ENCODE measurements around the gene DDX46.
"Not testable (repeated sequence)": the region's sequence is repeated elsewhere in the genome, so short reads cannot be mapped to it uniquely, and the experiment has no call there.

The DDX46 gene, protein sequence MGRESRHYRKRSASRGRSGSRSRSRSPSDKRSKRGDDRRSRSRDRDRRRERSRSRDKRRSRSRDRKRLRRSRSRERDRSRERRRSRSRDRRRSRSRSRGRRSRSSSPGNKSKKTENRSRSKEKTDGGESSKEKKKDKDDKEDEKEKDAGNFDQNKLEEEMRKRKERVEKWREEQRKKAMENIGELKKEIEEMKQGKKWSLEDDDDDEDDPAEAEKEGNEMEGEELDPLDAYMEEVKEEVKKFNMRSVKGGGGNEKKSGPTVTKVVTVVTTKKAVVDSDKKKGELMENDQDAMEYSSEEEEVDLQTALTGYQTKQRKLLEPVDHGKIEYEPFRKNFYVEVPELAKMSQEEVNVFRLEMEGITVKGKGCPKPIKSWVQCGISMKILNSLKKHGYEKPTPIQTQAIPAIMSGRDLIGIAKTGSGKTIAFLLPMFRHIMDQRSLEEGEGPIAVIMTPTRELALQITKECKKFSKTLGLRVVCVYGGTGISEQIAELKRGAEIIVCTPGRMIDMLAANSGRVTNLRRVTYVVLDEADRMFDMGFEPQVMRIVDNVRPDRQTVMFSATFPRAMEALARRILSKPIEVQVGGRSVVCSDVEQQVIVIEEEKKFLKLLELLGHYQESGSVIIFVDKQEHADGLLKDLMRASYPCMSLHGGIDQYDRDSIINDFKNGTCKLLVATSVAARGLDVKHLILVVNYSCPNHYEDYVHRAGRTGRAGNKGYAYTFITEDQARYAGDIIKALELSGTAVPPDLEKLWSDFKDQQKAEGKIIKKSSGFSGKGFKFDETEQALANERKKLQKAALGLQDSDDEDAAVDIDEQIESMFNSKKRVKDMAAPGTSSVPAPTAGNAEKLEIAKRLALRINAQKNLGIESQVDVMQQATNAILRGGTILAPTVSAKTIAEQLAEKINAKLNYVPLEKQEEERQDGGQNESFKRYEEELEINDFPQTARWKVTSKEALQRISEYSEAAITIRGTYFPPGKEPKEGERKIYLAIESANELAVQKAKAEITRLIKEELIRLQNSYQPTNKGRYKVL

DNA sequence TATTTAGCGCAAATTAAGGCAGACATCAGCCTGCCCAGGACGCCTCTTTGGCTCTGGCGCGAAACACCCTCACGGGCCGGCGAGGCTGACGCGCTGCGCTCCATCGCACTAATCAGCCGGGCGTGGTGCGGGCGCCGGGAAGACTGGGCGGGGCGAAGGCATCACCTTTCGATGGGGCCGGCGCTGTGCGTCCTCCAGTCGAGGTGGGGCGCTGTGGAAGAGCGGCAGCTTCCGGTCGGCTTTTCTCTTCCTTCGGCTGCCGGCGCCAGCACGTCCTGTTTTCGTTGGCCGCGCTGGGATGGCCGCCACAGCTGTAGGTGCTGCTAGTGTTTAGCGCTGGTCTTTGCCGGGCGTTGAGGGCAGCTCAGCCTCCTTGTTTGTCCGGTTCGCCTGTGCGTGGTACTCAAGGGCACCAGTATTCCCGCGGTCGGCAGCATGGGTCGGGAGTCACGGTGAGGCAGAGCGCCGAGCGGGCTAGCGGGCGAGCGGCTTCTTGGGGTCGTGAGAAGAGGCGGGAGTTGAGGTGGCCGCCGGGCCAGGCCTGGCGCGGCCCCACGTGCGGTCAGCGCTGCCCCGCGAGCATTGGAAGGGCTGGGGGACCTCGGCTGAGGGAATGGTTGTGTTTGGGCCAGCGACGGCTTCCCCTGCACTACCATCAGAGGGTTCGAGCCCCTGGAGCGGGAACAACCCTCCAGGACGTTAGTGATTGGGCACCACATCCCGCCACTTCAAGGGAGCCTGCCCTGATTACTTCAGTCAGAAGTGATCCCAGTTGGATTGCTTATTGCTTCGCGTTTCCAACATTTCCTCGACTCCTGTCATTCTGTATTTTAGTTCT, at the start of gene DDX46:
Gene DDX46, plus strand, starts transcription at position 276 of the 838 bp plus-strand sequence. Its CDS starts 160 bp downstream, at position 436.
- DNase-seq, result peak; percentile 65

DNA sequence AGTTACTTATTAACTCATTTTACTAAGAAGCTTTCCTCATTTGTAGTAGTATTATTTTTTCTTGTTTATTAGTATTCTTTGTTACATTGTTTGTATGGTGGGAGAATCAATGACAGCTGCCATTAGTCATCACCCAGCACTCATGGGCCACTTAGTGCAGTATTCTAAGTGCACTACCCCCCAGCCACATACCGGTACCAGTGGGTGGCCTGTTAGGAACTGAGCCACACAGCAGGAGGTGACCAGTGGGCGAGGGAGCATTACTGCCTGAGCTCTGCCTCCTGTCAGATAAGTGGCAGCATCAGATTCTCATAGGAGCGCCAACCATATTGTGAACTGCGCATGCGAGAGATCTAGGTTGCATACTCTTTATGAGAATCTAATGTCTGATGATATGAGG, 44.5 kb upstream of the DDX46 start:
- DNase-seq, result no peak

DNA sequence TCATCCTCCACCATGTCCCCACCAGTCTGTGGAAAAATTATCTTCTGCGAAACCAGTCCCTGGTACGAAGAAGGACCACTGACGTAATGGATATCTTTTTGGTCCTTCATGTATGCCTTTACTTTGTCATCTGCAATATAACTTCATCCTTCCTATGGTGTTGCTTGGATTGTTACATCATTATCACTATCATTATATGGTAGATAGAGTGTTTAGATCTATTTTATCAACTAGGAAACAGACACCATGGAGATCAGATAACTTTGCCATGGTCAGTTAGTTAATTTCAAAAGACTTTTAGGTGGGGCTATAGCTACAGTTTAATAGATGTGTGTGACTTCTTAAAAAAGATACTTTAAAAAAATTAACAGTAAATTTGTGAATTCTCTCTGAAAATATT, 44.0 kb upstream of the DDX46 start:
- DNase-seq, result no peak

DNA sequence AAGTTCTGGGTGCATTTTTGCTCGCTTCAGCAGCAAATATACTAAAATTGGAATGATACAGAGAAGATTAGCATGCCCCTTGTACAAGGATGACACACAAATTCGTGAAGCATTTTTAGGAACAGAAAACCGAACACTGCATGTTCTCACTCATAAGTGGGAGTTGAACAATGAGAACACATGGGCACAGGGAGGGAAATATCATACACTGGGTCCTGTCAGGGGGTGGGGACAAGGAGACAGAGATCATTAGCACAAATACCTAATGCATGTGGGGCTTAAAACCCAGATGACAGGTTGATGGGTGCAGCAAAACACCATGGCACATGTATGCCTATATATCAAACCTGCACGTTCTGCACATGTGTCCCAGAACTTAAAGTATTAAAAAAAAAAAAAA, 43.1 kb upstream of the DDX46 start:
- not testable (repeated sequence) for DNase-seq

DNA sequence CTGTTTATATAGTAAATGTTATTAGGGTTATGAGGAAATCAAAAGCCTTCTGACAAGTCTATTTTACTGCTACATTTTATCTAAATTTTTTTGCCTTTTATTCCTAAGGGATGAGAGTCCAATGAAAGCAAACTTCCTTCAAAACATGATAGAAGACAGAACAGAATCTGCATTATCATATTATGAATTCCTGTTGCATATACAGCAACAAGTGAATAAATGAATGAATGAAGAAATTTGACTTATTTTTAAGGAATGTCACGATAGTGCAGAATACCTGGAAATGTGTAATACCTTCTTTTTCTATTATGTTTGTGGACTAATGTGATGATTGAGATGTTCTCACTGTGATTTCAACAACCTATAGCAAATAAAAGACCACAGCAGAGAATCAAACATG, 33.7 kb upstream of the DDX46 start:
- DNase-seq, result no peak

DNA sequence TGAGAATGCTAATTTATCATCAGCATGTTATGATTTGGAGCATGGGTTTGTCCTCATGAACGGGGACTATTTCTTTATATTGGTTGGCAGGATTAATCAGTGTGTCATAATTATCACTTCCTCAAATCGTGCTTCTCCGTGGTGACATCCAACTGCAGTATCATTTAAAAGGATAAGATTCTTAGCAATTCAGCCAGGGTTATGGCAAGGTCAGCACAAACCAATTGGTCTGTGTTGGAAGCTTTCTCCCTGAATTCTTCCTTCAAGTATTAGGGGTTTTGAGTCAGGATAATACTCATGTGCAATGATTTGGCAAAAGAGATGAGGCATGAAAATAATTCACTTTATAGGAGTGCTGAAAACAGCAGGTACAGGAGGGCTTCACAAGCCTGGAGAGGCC, 25.8 kb upstream of the DDX46 start:
- no peak for DNase-seq

DNA sequence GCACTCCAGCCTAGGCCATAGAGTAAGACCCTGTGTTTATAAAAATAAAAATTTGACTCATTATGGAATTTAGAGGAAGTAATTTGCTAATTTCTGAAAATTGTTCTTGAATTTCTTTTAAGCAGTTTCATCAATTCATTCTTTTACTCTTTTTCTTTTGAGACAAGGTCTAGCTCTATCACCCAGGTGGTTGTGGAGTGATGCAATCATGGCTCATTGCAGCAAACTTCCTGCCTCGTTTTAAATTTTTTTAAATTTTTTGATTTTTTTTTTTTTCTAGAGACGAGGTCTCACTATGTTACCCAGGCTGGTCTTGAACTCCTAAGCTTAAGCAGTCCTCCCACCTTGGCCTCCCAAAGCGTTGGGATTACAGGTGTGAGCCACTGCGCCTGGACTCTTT, 23.3 kb upstream of the DDX46 start:
- no peak for DNase-seq

DNA sequence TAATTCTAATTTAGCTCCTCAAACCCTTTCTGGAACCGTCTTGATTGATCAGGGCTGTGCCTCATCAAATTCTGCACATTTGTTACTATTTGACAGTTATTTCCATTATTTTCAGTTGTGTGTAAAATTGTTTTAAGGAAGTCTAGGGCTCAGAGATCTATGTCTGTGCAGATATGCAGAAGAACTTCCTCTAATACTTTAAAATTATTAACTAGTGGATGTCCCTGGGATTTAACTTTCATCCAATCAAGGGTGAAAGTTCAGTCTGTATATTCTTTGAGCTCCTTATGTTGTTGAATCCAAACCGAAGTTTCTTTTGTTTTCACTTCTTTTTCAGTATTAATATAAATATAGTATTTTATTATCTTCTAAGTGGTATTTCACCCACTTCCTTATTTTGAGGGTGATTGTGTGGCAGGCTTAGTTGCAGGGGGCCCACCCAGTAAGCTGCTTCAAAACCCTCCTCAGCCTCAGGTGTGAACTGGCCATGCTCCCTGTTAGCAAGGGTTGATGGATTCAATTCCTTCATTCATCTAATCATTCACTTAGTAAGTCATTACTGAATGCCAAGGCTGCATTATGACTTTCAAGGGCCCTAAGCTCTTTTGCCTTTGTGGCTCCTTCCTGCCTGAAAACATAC, 22.3 kb upstream of the DDX46 start:
- DNase-seq, result no peak

DNA sequence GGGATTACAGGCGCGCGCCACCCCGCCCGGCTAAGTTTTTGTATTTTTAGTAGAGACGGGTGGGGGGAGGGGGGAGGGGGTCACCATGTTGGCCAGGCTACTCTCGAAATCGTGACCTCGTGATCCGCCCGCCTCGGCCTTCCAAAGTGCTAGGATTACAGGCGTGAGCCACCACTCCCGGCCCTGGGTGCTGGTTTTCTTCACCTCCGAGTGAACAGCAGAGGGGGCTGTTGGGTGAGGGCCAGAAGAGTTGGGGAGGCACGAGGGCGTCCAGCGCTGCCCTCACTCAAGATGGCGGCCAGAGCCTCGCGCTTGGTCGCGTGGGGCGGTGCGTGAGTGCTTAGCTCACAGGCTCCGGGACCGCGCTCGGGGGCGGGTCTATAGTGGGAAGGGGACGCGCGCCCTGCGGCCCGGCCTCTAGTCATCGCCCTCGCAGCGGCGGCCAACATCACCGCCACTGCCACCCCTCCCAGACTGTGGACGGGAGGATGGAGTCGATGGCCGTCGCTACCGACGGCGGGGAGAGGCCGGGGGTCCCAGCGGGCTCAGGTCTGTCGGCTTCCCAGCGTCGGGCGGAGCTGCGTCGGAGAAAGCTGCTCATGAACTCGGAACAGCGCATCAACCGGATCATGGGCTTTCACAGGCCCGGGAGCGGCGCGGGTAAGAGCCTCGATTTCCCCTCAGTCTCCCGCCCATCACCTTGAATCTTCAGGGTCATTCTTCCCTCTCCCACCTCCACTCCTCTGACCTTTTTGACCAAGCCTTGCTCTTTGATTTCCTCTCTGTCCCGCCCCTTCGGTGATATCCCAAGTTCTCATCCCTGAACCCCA, 20.2 kb upstream of the DDX46 start, which contains the start of gene CAMLG:
Gene CAMLG, plus strand, starts transcription at position 416 of the 830 bp plus-strand sequence. Its CDS starts 73 bp downstream, at position 489.
- DNase-seq, result peak; percentile 84

DNA sequence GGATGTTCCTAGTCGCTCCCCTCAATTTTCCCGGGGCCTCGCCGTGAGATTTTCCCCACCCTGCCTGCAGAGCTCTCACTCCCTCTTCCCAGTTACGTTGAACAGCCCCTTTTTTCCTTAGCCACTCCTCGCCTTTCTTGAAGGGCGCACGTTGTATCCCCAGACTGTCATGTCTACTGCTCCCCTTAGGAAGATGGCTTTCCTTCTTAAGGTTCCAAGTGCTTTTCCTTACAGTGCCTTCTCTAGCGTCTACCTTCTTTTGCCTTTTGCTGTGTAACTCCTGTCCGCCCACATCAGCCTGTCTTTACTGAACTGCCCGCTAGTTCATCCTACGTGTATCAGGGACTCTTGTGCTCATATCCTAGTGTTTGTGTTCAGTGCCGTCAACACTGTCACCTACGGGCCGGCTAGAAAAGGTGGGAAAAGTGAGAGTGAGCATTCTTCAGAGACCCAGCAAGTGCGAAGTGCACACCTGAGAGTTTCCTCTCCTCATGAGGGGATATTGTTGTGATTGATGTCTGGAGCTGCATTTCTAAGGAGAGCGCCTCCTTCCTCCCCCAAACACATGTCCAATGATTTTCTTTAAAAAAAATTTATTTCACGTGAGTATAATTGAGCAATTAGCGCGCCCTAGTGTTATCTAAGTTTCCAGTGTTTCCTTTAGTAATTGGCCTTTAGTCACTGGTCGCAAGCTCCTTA, 19.5 kb upstream of the DDX46 start:
- DNase-seq, result no peak

DNA sequence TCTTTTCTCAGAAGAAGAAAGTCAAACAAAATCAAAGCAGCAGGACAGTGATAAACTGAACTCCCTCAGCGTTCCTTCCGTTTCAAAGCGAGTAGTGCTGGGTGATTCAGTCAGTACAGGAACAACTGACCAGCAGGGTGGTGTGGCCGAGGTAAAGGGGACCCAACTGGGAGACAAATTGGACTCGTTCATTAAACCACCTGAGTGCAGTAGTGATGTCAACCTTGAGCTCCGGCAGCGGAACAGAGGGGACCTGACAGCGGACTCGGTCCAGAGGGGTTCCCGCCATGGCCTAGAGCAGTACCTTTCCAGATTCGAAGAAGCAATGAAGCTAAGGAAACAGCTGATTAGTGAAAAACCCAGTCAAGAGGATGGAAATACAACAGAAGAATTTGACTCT, 17.5 kb upstream of the DDX46 start:
- DNase-seq, result no peak

DNA sequence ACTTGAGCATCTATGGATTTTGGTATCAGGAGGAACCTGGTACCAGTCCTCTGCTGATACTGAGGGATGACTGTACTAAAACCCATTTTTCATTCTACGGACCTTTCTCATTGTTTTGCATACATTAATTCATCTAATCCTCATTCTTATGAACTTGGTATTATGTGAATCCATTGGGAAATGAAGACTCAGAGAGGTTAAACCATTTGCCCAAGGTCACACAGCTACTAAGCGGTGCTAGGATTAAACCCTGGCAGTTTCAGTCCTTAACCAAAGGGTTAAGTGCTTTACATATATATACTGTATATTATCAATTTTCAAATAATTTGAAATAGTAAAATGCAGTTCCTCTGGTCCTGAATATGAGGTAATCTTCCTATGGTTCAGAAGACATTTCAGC, 16.4 kb upstream of the DDX46 start:
- no peak for DNase-seq

DNA sequence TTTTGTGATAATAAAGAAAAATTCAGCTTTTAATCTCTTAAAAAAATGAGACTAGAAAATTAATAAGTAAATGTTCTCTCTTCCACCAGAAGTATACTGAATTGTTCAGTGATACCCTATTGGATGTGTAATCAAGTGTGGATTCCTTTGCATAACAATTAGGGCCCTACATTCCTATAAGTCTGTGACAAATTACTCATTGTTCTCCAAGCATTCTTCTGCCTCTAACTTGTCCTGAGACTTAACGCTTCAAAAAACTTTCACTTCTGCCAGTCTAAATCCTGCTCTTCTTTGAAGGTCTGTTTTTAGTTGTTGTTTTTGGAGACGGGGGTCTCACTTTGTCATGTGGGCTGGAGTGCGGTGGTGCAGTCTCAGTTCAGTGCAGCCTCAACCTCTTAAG, 9.2 kb upstream of the DDX46 start:
- no peak for DNase-seq

DNA sequence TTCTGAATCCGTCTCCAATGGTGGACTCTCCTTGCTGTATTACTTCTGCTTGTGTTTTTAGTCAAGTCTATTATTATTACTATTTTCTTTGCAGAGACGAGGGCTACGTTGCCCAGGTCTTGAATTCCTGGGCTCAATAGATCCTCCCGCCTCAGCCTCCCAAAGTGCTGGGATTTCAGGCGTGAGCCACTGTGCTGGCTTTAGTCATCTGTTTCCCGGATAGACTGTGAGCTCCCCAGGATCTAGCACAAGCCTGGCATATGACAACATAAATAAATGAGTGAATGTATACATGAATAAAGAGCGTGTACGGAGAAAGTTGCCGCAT, 439 bp upstream of the DDX46 start:
- no peak for DNase-seq

DNA sequence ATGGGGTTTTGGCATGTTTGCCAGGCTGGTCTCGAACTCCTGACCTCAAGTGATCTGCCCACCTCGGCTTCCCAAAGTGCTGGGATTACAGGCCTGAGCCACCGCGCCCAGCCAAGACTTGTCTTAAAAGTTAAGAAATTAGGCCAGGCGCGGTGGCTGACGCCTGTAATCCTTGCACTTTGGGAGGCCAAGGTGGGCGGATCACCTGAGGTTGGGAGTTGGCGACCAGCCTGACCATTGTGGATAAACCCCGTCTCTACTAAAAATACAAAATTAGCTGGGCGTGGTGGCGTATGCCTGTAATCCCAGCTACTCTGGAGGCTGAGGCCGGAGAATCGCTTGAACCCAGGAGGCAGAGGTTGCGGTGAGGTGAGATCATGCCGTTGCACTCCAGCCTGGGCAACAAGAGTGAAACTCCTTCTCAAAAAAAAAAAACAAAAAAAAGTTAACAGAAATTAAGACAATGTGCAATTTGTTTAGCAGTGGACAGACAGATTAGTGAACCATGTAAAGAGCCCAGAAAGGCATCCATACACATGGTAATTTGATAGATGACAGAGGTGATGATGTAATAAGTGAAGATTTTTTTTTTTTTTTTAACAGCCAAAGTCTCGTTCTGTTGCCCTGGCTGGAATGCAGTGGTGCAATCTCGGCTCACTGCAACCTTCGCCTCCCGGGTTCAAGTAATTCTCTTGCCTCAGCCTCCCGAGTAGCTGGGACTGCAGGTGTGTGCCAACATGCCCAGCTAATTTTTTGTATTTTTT, 9.1 kb downstream of the DDX46 start:
- not testable (repeated sequence) for DNase-seq

DNA sequence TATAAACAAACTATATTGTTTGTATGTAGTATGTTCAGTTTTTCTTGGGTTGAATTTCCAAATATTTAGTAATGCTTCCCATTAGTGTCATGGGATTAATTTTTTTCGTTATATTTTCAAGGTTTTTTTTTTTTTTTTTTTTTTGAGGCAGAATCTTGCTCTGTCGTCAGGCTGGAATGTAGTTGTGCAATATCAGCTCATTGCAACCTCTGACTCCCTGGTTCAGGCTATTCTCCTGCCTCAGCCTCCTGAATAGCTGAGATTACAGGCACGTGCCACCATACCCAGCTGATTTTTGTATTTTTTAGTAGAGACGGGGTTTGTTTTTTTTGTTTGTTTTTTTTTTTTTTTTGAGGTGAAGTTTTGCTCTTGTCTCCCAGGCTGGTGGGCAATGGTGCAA, 10.6 kb downstream of the DDX46 start:
- DNase-seq, result no peak

DNA sequence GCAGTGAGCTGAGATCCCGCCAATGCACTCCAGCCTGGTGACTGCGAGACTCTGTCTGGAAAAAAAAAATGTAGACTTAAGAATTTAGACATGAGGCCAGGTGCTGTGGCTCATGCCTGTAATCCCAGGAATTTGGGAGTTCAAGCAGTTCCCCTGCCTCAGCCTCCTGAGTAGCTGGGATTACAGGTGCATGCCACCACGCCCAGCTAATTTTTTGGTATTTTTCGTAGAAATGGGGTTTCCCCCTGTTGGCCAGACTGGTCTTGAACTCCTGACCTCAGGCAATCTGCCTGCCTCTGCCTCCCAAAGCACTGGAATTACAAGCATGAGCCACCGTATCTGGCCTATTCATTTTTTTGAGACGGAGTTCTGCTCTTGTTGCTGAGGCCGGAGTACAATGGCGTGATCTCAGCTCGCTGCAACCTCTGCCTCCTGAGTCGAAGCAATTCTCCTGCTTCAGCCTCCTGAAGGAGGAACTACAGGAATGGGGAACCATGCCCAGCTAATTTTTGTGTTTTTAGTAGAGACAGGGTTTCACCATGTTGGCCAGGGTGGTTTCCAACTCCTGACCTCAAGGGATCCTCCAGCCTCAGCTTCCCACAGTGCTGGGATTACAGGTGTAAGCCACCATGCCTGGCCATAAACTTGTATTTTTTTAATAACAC, 14.0 kb downstream of the DDX46 start:
- no peak for DNase-seq

DNA sequence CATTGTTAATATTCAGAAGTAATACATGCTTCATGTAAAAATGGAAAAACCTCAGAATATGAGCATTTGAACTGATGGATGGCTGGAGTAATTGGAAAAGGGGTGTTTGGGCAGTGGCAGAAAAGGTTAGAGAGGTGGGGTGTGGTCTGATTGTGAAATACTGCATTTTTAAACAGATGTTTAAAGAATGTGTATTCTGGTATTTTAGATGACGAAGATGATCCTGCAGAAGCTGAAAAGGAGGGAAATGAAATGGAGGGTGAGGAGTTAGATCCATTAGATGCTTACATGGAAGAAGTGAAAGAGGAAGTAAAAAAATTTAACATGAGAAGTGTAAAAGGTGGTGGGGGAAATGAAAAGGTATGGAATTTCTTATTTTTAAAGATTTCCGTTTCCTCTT, 18.8 kb downstream of the DDX46 start:
- no peak for DNase-seq

DNA sequence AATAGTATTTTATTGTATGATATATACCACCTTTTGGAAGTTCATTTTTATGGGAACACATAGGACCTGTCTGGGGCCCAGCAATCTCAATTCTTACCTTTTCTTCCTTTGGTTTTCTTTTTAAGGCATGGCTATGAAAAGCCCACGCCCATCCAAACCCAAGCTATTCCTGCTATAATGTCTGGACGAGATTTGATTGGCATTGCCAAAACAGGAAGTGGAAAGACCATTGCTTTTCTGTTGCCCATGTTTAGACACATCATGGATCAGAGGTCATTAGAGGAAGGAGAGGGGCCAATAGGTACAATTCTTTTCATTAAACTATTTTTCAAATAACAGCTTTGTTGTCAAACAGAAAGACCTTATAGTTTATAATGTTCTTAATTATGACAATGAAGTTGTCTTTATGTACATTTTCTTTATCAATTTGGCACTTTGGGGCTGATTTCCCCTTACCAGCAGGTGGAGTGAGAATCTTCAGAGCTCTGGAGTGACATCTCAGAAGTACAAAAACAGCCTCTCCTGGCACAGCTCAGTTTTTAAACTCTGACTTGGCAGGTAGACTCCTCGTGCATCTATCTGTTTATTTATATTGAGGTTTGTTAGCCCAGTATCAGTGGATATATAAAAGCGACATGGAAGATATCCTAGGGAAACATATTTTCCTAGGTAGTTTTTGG, 25.8 kb downstream of the DDX46 start:
- no peak for DNase-seq

All from DMS79 (cell line).